Trophoblast cell (in vitro differentiated cells and primary cell): ENCODE data around the gene NRXN2.

Experiments used
- DNase-seq, 2 donors: peaks; one replicate each; pipeline ENCODE4 v3.0.0-alpha.2; 2016
- H2AFZ ChIP-seq: 2 replicates; pipeline ENCODE4 v1.6.1; 2013; ENCODE audit warnings: low read length, moderate library complexity, mild to moderate bottlenecking; ENCODE audit not compliant: insufficient read depth, poor library complexity
- H2AK5ac ChIP-seq: 2 replicates; pipeline ENCODE4 v1.6.1; 2013; ENCODE audit warnings: mild to moderate bottlenecking, low read length
- H2BK120ac ChIP-seq: 2 replicates; pipeline ENCODE4 v1.6.1; 2013; ENCODE audit warnings: low read length, mild to moderate bottlenecking, moderate library complexity; ENCODE audit not compliant: insufficient read depth, poor library complexity
- H2BK12ac ChIP-seq: 2 replicates; pipeline ENCODE4 v1.6.1; 2013; ENCODE audit warnings: mild to moderate bottlenecking, low read length, moderate library complexity
- H2BK5ac ChIP-seq: 2 replicates; pipeline ENCODE4 v1.6.1; 2013; ENCODE audit warnings: low read length, low read depth, moderate library complexity, mild to moderate bottlenecking; ENCODE audit not compliant: poor library complexity
- H3K14ac ChIP-seq: 2 replicates; pipeline ENCODE4 v1.6.1; 2013; ENCODE audit warnings: mild to moderate bottlenecking, low read length
- H3K18ac ChIP-seq: 2 replicates; pipeline ENCODE4 v1.6.1; 2013; ENCODE audit warnings: mild to moderate bottlenecking, low read length
- H3K23ac ChIP-seq: 2 replicates; pipeline ENCODE4 v1.6.1; 2013; ENCODE audit warnings: low read length
- H3K27ac ChIP-seq: 2 replicates; pipeline ENCODE4 v1.5.1; 2013; ENCODE audit warnings: low read depth, mild to moderate bottlenecking, inconsistent platforms, low read length, moderate library complexity
- H3K27me3 ChIP-seq: 2 replicates; pipeline ENCODE4 v1.6.1; 2013; ENCODE audit warnings: inconsistent platforms, mild to moderate bottlenecking, low read length, moderate library complexity; ENCODE audit not compliant: insufficient read depth
- H3K36me3 ChIP-seq, 2 experiments: 1 replicate in 1 of 2; 2 replicates in 1 of 2; pipeline ENCODE4 v1.6.1; 2013; ENCODE audit warnings: low read length in 2 of 2, mild to moderate bottlenecking in 2 of 2, moderate library complexity in 1 of 2; ENCODE audit not compliant: insufficient read depth in 2 of 2, control insufficient read depth in 1 of 2
- H3K4ac ChIP-seq: 2 replicates; pipeline ENCODE4 v1.6.1; 2013; ENCODE audit warnings: low read depth, mild to moderate bottlenecking, low read length, moderate library complexity
- H3K4me1 ChIP-seq, 2 experiments: 1 replicate in 1 of 2; 2 replicates in 1 of 2; pipeline ENCODE4 v1.6.1; 2013; ENCODE audit warnings: low read length in 2 of 2, mild to moderate bottlenecking in 2 of 2, moderate library complexity in 1 of 2; ENCODE audit not compliant: insufficient read depth in 2 of 2, control insufficient read depth in 1 of 2
- H3K4me2 ChIP-seq: 2 replicates; pipeline ENCODE4 v1.6.1; 2013; ENCODE audit warnings: inconsistent platforms, mild to moderate bottlenecking, low read length, moderate library complexity
- H3K4me3 ChIP-seq: 2 replicates; pipeline ENCODE4 v1.5.1; 2013; ENCODE audit warnings: mild to moderate bottlenecking, low read depth, low read length, inconsistent platforms
- H3K79me1 ChIP-seq: one replicate; pipeline ENCODE4 v1.6.1; 2013; ENCODE audit warnings: low read length
- H3K79me2 ChIP-seq: 2 replicates; pipeline ENCODE4 v1.6.1; 2013; ENCODE audit warnings: low read length, mild to moderate bottlenecking; ENCODE audit not compliant: control insufficient read depth, insufficient read depth, poor library complexity
- H3K9ac ChIP-seq: 2 replicates; pipeline ENCODE4 v1.6.1; 2013; ENCODE audit warnings: mild to moderate bottlenecking, low read length
- H3K9me3 ChIP-seq: 2 replicates; pipeline ENCODE4 v1.6.1; 2013; ENCODE audit warnings: low read depth, mild to moderate bottlenecking, control low read depth, inconsistent platforms, low read length; ENCODE audit not compliant: insufficient read depth
- H4K12ac ChIP-seq: 2 replicates; pipeline ENCODE4 v1.6.1; 2013; ENCODE audit warnings: low read depth, mild to moderate bottlenecking, low read length, moderate library complexity
- H4K8ac ChIP-seq: 2 replicates; pipeline ENCODE4 v1.6.1; 2013; ENCODE audit warnings: low read depth, mild to moderate bottlenecking, low read length, moderate library complexity
- H4K91ac ChIP-seq: one replicate; pipeline ENCODE4 v1.6.1; 2013; ENCODE audit warnings: low read depth, mild to moderate bottlenecking, low read length, moderate library complexity
- WGBS: extraction: QIAGEN DNeasy Blood & Tissue Kit; methylation state at CpG from one replicate; pipeline ENCODE4 v1.1.7; 2013; ENCODE audit warnings: missing lambda C conversion rate; ENCODE audit not compliant: insufficient read length, insufficient coverage; ENCODE audit errors: extremely low coverage; 5-methylcytosine and 5-hydroxymethylcytosine counted together

Gene NRXN2

DNA sequence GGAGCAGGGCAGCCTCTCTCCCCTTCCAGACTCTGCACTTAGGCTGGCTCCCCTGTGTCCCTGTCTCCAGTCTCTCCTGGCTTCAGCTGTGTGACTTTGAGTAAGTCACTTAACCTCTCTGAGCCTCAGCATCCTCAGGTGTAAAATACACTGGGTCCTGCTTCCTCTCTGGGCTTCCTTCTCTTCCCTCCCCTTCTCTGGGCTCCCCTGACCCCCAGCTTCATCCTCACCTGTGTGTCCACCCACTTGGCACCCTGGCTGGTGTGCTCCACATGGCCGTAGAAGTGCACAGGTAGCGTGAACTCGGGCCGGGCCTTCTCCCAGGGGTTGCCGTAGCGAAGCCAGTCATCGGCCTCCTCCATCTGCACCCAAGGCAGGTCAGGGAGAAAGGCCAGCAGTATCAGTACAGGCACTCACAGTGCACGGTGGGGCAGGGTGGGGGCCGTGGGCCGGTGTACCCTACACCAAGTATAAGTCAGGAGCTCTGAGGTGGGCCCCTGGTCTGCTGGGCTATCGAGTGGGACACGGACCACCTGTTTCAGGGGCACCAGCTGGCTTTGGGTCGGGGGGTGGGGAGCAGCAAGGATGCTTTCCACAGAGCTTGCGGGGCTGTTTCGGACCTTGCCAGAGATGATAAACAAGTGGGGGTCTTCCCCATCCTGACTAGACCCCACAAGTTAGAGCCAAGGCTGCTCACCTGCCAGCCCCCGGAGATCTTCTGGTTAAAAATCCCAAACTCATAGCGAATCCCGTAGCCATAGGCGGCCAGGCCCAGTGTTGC, 34.7 kb upstream of the NRXN2 start:
- H3K14ac ChIP-seq, result no peak overlapping the region
- H2AFZ ChIP-seq, result no peak overlapping the region
- H4K91ac ChIP-seq, result no peak overlapping the region
- no peak overlapping the region for H3K4me2 ChIP-seq
- H3K36me3 ChIP-seq, result peaks cover 4 to 7% of the 10 kb centered on the region in 2 experiments
- no peak overlapping the region for H4K8ac ChIP-seq
- H3K23ac ChIP-seq, result no peak overlapping the region
- H2BK5ac ChIP-seq, result no peak overlapping the region
- H2AK5ac ChIP-seq, result no peak overlapping the region
- no peak overlapping the region for H3K27ac ChIP-seq
- H3K4me3 ChIP-seq, result peak overlapping the region; percentile 35
- H3K79me1 ChIP-seq, result no peaks in the 10 kb centered on the region
- H3K27me3 ChIP-seq, result no peaks in the 10 kb centered on the region
- no CpG with 5 or more reads among the region's 19 CpGs for WGBS
- no peak overlapping the region for H3K18ac ChIP-seq
- H2BK12ac ChIP-seq, result no peak overlapping the region
- no peaks in the 10 kb centered on the region for H3K79me2 ChIP-seq
- H3K9me3 ChIP-seq, result no peaks in the 10 kb centered on the region
- no peak overlapping the region for H3K9ac ChIP-seq
- no peak overlapping the region for H3K4ac ChIP-seq
- H2BK120ac ChIP-seq, result no peak overlapping the region
- no peak for DNase-seq
- no peak overlapping the region for H4K12ac ChIP-seq
- H3K4me1 ChIP-seq, result peaks cover 12 to 13% of the 10 kb centered on the region in 2 experiments

DNA sequence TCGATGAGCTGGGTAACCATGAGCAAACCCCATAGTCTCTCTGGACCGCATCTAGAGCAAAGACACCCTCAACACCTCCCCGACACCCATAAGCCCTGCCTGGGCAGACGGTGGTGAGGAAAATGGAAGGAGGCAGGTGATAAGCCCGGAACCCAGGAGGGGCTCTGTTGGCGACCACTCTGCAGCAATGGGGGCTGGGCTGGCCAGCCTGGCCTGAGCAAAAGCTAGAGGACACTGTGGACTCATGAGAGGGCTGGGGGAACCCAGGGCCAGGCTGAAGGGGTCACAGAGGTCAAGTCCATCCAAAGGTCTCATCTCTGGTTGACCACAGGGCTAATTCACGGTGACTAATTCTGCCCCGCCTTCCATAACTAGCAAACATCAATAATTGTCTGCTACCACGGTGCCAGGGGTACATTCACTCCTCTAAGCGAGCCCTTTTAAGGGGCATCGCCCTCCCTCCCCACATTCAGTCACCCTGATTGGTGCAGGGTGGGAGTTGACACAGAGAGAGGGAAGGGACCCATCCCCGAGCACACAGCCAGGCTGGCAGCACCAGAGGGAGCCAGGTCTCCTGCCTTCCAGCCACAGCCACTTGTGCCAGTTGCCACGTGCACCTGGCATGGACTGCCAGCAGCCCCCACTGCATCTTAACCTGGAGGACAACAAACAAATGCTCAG, 32.8 kb upstream of the NRXN2 start:
- Histone ChIP-seq H3K27ac (no peak overlapping the region), H4K12ac (no peak overlapping the region), H2BK12ac (no peak overlapping the region), H3K4me1 (peaks cover 12 to 13% of the 10 kb centered on the region in 2 experiments), H4K8ac (no peak overlapping the region), H4K91ac (no peak overlapping the region), H3K4me2 (no peak overlapping the region), H3K14ac (no peak overlapping the region), H3K18ac (no peak overlapping the region), H3K23ac (no peak overlapping the region), H3K9ac (no peak overlapping the region), H3K4me3 (no peak overlapping the region), H3K27me3 (no peaks in the 10 kb centered on the region), H2AFZ (no peak overlapping the region), H2BK5ac (no peak overlapping the region), H3K9me3 (no peaks in the 10 kb centered on the region), H3K79me1 (no peaks in the 10 kb centered on the region), H3K36me3 (no peaks in the 10 kb centered on the region), H2BK120ac (no peak overlapping the region), H3K79me2 (no peaks in the 10 kb centered on the region), H2AK5ac (no peak overlapping the region), H3K4ac (no peak overlapping the region)
- DNase-seq, result no peak
- no CpG with 5 or more reads among the region's 13 CpGs for WGBS

DNA sequence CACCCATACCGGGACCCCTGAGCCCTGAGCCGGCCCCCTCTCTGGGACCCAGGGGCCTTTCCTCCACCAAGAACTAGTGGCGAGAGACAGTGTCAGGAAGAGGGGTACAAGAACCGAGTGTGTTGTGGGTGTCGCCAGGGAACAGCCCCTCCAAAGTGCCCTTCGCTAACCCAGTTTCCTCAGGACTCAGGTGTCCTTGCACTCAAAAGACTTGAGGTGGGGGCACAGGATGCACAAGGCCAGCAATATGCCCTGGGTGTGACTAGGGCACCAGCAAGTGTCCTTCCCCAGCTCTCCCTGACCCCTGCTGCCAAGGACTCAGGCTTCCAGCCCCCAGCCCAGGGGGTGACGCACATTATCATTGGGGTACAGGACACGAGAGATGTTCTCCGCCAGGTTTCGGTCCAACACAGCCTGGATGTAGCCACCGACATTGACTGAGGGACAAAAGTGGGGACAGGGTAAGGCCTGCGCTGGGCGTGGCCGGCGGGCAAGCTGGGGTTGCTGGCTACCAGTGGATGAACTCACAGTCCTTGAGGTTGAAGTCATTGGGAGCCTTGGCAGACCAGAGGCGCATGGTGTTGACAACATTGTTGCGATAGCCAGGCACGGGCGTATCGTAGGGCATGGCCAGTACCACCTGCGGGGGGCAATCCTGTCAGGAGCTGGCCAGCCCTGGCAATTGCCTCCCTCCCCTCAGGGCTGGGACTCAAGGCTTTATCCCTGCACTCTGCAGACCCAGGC, 32.1 kb upstream of the NRXN2 start:
- no peak overlapping the region for H3K18ac ChIP-seq
- no peak overlapping the region for H3K14ac ChIP-seq
- no peaks in the 10 kb centered on the region for H3K79me2 ChIP-seq
- no peak overlapping the region for H2BK5ac ChIP-seq
- H4K91ac ChIP-seq, result no peak overlapping the region
- no peak overlapping the region for H3K27ac ChIP-seq
- WGBS, result no CpG with 5 or more reads among the region's 21 CpGs
- no peak overlapping the region for H3K4ac ChIP-seq
- H2BK12ac ChIP-seq, result no peak overlapping the region
- H2AFZ ChIP-seq, result no peak overlapping the region
- H3K9me3 ChIP-seq, result no peaks in the 10 kb centered on the region
- no peak overlapping the region for H3K9ac ChIP-seq
- no peaks in the 10 kb centered on the region for H3K36me3 ChIP-seq
- H4K8ac ChIP-seq, result no peak overlapping the region
- H2AK5ac ChIP-seq, result no peak overlapping the region
- no peak for DNase-seq
- H3K27me3 ChIP-seq, result no peaks in the 10 kb centered on the region
- no peak overlapping the region for H2BK120ac ChIP-seq
- no peak overlapping the region for H3K4me2 ChIP-seq
- no peaks in the 10 kb centered on the region for H3K79me1 ChIP-seq
- H3K4me1 ChIP-seq, result peaks cover 9% of the 10 kb centered on the region in 2 experiments
- H3K4me3 ChIP-seq, result peak overlapping the region; percentile 26
- no peak overlapping the region for H4K12ac ChIP-seq
- no peak overlapping the region for H3K23ac ChIP-seq

DNA sequence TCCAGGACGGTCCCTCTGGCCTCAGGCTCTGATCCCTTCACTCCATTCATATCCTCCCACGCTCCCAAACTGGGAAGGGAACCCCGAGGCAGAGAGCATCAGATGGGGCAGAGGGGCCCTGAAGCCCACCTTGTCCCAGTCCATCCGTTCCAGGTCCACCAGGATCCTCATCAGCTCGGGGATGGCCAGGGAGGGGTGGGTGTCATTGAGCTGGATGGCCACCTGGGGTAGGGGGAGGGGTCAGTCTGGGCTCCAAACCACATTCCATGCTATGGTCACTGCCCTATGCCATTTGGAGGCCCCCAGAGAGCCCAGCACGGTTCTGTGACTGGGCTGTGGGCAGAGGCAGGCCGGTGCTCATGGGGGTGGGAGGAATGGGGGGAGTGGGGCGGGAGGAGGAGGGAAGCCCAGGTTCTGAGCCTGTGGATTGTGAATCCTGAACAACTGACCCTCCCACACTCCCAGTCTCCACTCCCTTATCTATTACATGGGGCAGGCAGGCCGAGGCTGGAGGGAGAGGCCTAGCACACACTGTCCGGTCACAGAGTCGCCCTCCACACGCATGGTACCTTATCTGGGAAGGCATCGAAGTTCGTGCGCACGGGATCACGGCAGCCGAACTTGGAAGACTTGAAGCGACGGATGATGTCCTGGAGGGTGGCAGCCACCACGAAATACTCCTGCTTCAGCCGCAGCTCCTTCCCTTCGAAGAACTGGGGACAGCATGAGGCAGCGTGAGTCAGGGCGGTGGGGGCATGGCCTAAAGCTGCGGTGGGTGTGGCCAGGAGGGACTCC, 31.3 kb upstream of the NRXN2 start:
- no peak for DNase-seq
- Histone ChIP-seq H3K79me2 (no peaks in the 10 kb centered on the region), H4K8ac (no peak overlapping the region), H3K4ac (no peak overlapping the region), H3K9ac (no peak overlapping the region), H3K14ac (no peak overlapping the region), H3K9me3 (no peaks in the 10 kb centered on the region), H2AK5ac (no peak overlapping the region), H3K4me2 (no peak overlapping the region), H3K79me1 (no peaks in the 10 kb centered on the region), H2BK5ac (no peak overlapping the region), H2BK120ac (no peak overlapping the region), H4K12ac (no peak overlapping the region), H3K4me3 (no peak overlapping the region), H2AFZ (no peak overlapping the region), H3K27me3 (no peaks in the 10 kb centered on the region), H3K18ac (no peak overlapping the region), H3K27ac (no peak overlapping the region), H3K36me3 (no peaks in the 10 kb centered on the region), H3K4me1 (peaks cover 2 to 3% of the 10 kb centered on the region in 2 experiments), H2BK12ac (no peak overlapping the region), H3K23ac (no peak overlapping the region), H4K91ac (no peak overlapping the region)
- whole genome bisulfite sequencing, result no CpG with 5 or more reads among the region's 26 CpGs
